Fibroblast of peridontal ligament (primary cell): ENCODE measurements around the gene ESRP2.

Experiments used
- DNase-seq: peaks from one replicate; pipeline ENCODE4 v3.0.0-alpha.2; 2010; ENCODE audit errors: extremely low read depth

ESRP2 gene

GRCh38 chr16:68263559-68264127 lies 27.7 kb upstream of the ESRP2 start:
- no peak for DNase-seq

- no peak for DNase-seq
These were observed 23.3 kb upstream of the ESRP2 start for GRCh38 chr16:68259007-68259825.

GRCh38 chr16:68257906-68258800 lies 22.2 kb upstream of the ESRP2 start:
- peak; percentile 53 for DNase-seq

- no peak for DNase-seq
These were observed 21.5 kb upstream of the ESRP2 start for GRCh38 chr16:68257251-68257905.

- DNase-seq = no peak
These were observed 19.8 kb upstream of the ESRP2 start for GRCh38 chr16:68255712-68256111.

- no peak for DNase-seq
These were observed 17.8 kb upstream of the ESRP2 start for GRCh38 chr16:68253721-68254120.

- DNase-seq = no peak
These were observed 16.5 kb upstream of the ESRP2 start for GRCh38 chr16:68252383-68252782.

GRCh38 chr16:68251832-68252231 lies 15.9 kb upstream of the ESRP2 start:
- DNase-seq = no peak

- no peak for DNase-seq
These were observed 15.0 kb upstream of the ESRP2 start for GRCh38 chr16:68250951-68251350.

- DNase-seq = no peak
These were observed 13.4 kb upstream of the ESRP2 start for GRCh38 chr16:68249371-68249770.

GRCh38 chr16:68247932-68248331 lies 12.0 kb upstream of the ESRP2 start:
- no peak for DNase-seq

- no peak for DNase-seq
These were observed 11.5 kb upstream of the ESRP2 start for GRCh38 chr16:68247400-68247799.

- peak; percentile 71 for DNase-seq
These were observed 10.7 kb upstream of the ESRP2 start for GRCh38 chr16:68246666-68247065.

GRCh38 chr16:68246121-68246520 lies 10.2 kb upstream of the ESRP2 start:
- no peak for DNase-seq

- peak; percentile 88 for DNase-seq
These were observed 9.3 kb upstream of the ESRP2 start, which contains the start of gene PLA2G15 for GRCh38 chr16:68244903-68245853. Gene PLA2G15, plus strand, starts transcription at chr16:68245373. Its CDS starts 54 bp downstream, at chr16:68245427.

GRCh38 chr16:68244481-68244902 lies 8.6 kb upstream of the ESRP2 start:
- DNase-seq = no peak

GRCh38 chr16:68242926-68243858 lies 7.3 kb upstream of the ESRP2 start:
- no peak for DNase-seq

GRCh38 chr16:68242085-68242484 lies 6.2 kb upstream of the ESRP2 start:
- DNase-seq = no peak

GRCh38 chr16:68238029-68238345 lies 2.1 kb upstream of the ESRP2 start:
- DNase-seq = no peak
